ENCODE results near the gene GPR34.

Gene GPR34

DNA sequence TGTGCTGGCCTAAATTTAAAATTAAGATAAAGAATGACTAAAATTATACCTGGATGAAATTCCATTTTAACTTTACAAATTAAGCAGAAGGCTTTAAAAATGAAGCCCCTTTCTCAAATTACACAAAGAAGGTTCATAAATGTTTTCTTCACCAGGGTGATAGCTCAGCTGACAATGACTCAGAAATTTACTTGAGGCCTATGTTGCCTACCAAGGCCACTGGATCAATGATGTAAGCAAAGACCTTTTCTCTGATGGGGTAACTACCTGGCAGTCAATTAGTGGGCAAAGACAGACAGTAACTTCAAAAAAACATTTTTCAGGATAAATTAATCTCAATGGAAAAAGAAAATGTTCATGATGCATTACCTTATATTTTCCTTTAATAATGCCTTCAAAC, 23.9 kb upstream of the GPR34 start:
- TF ChIP-seq CTCF (IDR thresholded peaks at IDR 0.05; ENCODE audit: low read depth, low read length, poor library complexity, severe bottlenecking) (no peak), EZH2phosphoT487 (IDR thresholded peaks at IDR 0.05; ENCODE audit: borderline replicate concordance, low read length) (no peak)
- Histone ChIP-seq H4K20me1 (ENCODE audit: control insufficient read depth, insufficient read depth, low read depth, low read length) (no peaks in the 10 kb centered on the region), H3F3A (ENCODE audit: control insufficient read depth, insufficient read depth) (no peaks in the 10 kb centered on the region), H3K4me3 (ENCODE audit: low read length) (no peak overlapping the region), H3K9me3 (ENCODE audit: control insufficient read depth, insufficient read depth, low read length) (no peaks in the 10 kb centered on the region), H3K27me3 (ENCODE audit: control insufficient read depth, low read length) (no peaks in the 10 kb centered on the region), H3K4me2 (ENCODE audit: low read length) (no peak overlapping the region), H3K36me3 (ENCODE audit: control insufficient read depth, low read length) (no peaks in the 10 kb centered on the region), H3K79me2 (ENCODE audit: control insufficient read depth, low read length) (no peaks in the 10 kb centered on the region), H3K9me2 (replicated peaks; ENCODE audit: control insufficient read depth, low read length) (no peaks in the 10 kb centered on the region), H3K27ac (ENCODE audit: low read depth, low read length) (no peak overlapping the region), H3K4me1 (ENCODE audit: control insufficient read depth, low read length) (no peaks in the 10 kb centered on the region)

DNA sequence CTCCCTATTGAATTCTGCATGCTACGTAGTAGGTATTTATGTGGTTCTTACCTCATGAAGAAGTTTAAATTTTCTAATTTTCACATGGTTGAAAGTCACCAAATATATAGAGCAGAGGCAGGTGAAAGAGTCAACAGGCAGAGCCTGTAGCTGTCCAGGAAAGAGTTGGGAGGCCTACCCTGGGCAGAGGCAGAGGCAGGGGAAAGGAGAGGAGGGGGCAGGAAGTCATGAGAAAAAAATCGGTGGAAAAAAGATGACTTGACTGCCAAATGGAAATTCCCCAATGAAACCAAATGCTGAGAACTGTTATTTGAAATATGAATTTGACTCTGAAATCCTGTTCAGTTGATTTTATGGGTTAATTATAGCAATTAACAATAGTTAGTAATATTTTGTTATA, 23.1 kb upstream of the GPR34 start:
- no peaks in the 10 kb centered on the region for H3K27me3 ChIP-seq (ENCODE audit: control insufficient read depth, low read length)
- no peaks in the 10 kb centered on the region for H4K20me1 ChIP-seq (ENCODE audit: control insufficient read depth, insufficient read depth, low read depth, low read length)
- no peaks in the 10 kb centered on the region for H3K79me2 ChIP-seq (ENCODE audit: control insufficient read depth, low read length)
- no peak overlapping the region for H3K4me3 ChIP-seq (ENCODE audit: low read length)
- no peak for TF ChIP-seq EZH2phosphoT487 (IDR thresholded peaks at IDR 0.05; ENCODE audit: borderline replicate concordance, low read length)
- TF ChIP-seq CTCF (IDR thresholded peaks at IDR 0.05; ENCODE audit: low read depth, low read length, poor library complexity, severe bottlenecking), result no peak
- H3F3A ChIP-seq (ENCODE audit: control insufficient read depth, insufficient read depth), result no peaks in the 10 kb centered on the region
- no peak overlapping the region for H3K27ac ChIP-seq (ENCODE audit: low read depth, low read length)
- no peaks in the 10 kb centered on the region for H3K36me3 ChIP-seq (ENCODE audit: control insufficient read depth, low read length)
- H3K9me3 ChIP-seq (ENCODE audit: control insufficient read depth, insufficient read depth, low read length), result no peaks in the 10 kb centered on the region
- no peak overlapping the region for H3K4me2 ChIP-seq (ENCODE audit: low read length)
- no peaks in the 10 kb centered on the region for H3K9me2 ChIP-seq (replicated peaks; ENCODE audit: control insufficient read depth, low read length)
- H3K4me1 ChIP-seq (ENCODE audit: control insufficient read depth, low read length), result no peaks in the 10 kb centered on the region

GRCh38 chrX:41666251-41666650, 22.5 kb upstream of the GPR34 start:
- no peak overlapping the region for H3K27ac ChIP-seq (ENCODE audit: low read depth, low read length)
- H3F3A ChIP-seq (ENCODE audit: control insufficient read depth, insufficient read depth), result no peaks in the 10 kb centered on the region
- no peaks in the 10 kb centered on the region for H3K4me1 ChIP-seq (ENCODE audit: control insufficient read depth, low read length)
- no peaks in the 10 kb centered on the region for H4K20me1 ChIP-seq (ENCODE audit: control insufficient read depth, insufficient read depth, low read depth, low read length)
- H3K9me3 ChIP-seq (ENCODE audit: control insufficient read depth, insufficient read depth, low read length), result no peaks in the 10 kb centered on the region
- H3K9me2 ChIP-seq (replicated peaks; ENCODE audit: control insufficient read depth, low read length), result no peaks in the 10 kb centered on the region
- no peak overlapping the region for H3K4me2 ChIP-seq (ENCODE audit: low read length)
- no peaks in the 10 kb centered on the region for H3K27me3 ChIP-seq (ENCODE audit: control insufficient read depth, low read length)
- TF ChIP-seq EZH2phosphoT487 (IDR thresholded peaks at IDR 0.05; ENCODE audit: borderline replicate concordance, low read length) (no peak), CTCF (IDR thresholded peaks at IDR 0.05; ENCODE audit: low read depth, low read length, poor library complexity, severe bottlenecking) (no peak)
- H3K79me2 ChIP-seq (ENCODE audit: control insufficient read depth, low read length), result no peaks in the 10 kb centered on the region
- H3K36me3 ChIP-seq (ENCODE audit: control insufficient read depth, low read length), result no peaks in the 10 kb centered on the region
- no peak overlapping the region for H3K4me3 ChIP-seq (ENCODE audit: low read length)

- no peaks in the 10 kb centered on the region for H3K9me3 ChIP-seq (ENCODE audit: control insufficient read depth, insufficient read depth, low read length)
- no peaks in the 10 kb centered on the region for H4K20me1 ChIP-seq (ENCODE audit: control insufficient read depth, insufficient read depth, low read depth, low read length)
Measured at GRCh38 chrX:41667631-41668030, 21.1 kb upstream of the GPR34 start.

More at GRCh38 chrX:41667631-41668030, 21.1 kb upstream of the GPR34 start:
- H3F3A ChIP-seq (ENCODE audit: control insufficient read depth, insufficient read depth), result no peaks in the 10 kb centered on the region
- no peak for TF ChIP-seq EZH2phosphoT487 (IDR thresholded peaks at IDR 0.05; ENCODE audit: borderline replicate concordance, low read length)
- no peak for TF ChIP-seq CTCF (IDR thresholded peaks at IDR 0.05; ENCODE audit: low read depth, low read length, poor library complexity, severe bottlenecking)
- H3K4me3 ChIP-seq (ENCODE audit: low read length), result no peak overlapping the region
- H3K36me3 ChIP-seq (ENCODE audit: control insufficient read depth, low read length), result no peaks in the 10 kb centered on the region
- no peaks in the 10 kb centered on the region for H3K79me2 ChIP-seq (ENCODE audit: control insufficient read depth, low read length)
- H3K9me2 ChIP-seq (replicated peaks; ENCODE audit: control insufficient read depth, low read length), result no peaks in the 10 kb centered on the region
- no peaks in the 10 kb centered on the region for H3K27me3 ChIP-seq (ENCODE audit: control insufficient read depth, low read length)
- H3K4me1 ChIP-seq (ENCODE audit: control insufficient read depth, low read length), result no peaks in the 10 kb centered on the region
- no peak overlapping the region for H3K4me2 ChIP-seq (ENCODE audit: low read length)
- no peak overlapping the region for H3K27ac ChIP-seq (ENCODE audit: low read depth, low read length)
